ENCODE data around the gene METTL5. TPM values are rescaled to one million over a fixed set of nuclear protein-coding genes. Genes with fewer than 3 reads are reported as not detected.
"Not testable (repeated sequence)": the region's sequence is repeated elsewhere in the genome, so short reads cannot be mapped to it uniquely, and the experiment has no call there.

Gene METTL5
- total RNA-seq, 1 donor from 2014 or later: 33.2 TPM

GRCh38 chr2:169822785-169823392 is 1.8 kb downstream of the METTL5 start:
- Histone ChIP-seq H3K36me3 (peaks cover 16% of the 10 kb centered on the region), H3K9me3 (no peaks in the 10 kb centered on the region), H3K27ac (no peak overlapping the region), H3K4me3 (no peak overlapping the region), H3K27me3 (ENCODE audit: low read depth) (no peaks in the 10 kb centered on the region), H3K4me1 (peaks cover 22% of the 10 kb centered on the region)
- DNase-seq (no peak), ATAC-seq (no peak)
- intact Hi-C loops (cut with DNase I): no loop called here
- TF ChIP-seq CTCF (IDR thresholded peaks at IDR 0.05): no peak

DNA sequence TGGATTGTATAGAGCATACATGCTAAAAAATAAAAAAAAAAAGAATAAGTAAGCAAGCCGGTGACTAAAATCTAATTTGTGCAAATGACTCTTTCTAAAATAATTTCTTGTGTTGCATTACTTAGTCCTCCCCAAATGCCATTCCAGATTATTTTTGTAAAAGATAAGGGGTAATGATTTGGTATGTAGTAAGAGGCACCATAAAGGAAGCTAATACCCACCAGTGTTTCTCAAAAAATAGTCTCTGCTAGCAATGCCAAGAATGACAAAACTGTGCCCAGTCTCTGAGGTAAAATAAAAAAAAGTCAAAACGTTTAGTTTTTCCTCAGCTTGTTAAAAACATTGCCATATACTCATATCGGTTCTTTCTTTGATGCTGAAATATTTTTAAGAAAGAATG is 2.7 kb downstream of the METTL5 start:
- no peaks in the 10 kb centered on the region for H3K27me3 ChIP-seq (ENCODE audit: low read depth)
- ATAC-seq (no peak), DNase-seq (no peak)
- intact Hi-C loops (cut with DNase I): no loop called here
- no peak overlapping the region for H3K4me3 ChIP-seq
- TF ChIP-seq CTCF (IDR thresholded peaks at IDR 0.05): no peak
- H3K9me3 ChIP-seq: no peaks in the 10 kb centered on the region
- peaks cover 21% of the 10 kb centered on the region for H3K4me1 ChIP-seq
- no peak overlapping the region for H3K27ac ChIP-seq
- H3K36me3 ChIP-seq: peaks cover 20% of the 10 kb centered on the region

GRCh38 chr2:169820101-169820500 is 4.6 kb downstream of the METTL5 start:
- H3K9me3 ChIP-seq; DNase-seq; H3K27me3 ChIP-seq (ENCODE audit: low read depth); ATAC-seq; intact Hi-C loops (cut with DNase I); H3K27ac ChIP-seq; H3K4me3 ChIP-seq: not testable (repeated sequence)
- peaks cover 19% of the 10 kb centered on the region for H3K4me1 ChIP-seq
- H3K36me3 ChIP-seq: peaks cover 32% of the 10 kb centered on the region

DNA sequence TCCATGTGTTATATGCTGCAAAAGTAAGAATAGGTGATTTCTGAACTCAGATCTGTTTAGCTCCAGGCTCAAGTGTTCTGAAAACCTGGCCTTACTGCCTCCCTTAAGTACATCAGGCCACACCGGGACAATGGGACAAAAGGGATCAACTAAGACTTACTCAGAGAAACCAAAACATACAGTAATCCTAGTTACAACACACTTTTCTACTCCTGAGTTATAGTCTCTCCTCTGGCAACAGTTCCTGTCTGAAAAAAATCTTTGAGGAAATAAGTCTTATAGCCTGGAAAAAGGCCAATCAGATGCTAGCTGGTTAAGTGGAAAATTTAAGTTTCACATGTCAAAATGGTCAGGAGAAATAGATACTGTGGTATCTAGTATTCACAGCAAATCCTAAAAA is 5.6 kb downstream of the METTL5 start:
- H3K9me3 ChIP-seq: no peaks in the 10 kb centered on the region
- no peak overlapping the region for H3K27ac ChIP-seq
- no peak for TF ChIP-seq CTCF (IDR thresholded peaks at IDR 0.05)
- no peak for DNase-seq
- no peak overlapping the region for H3K4me3 ChIP-seq
- peaks cover 18% of the 10 kb centered on the region for H3K4me1 ChIP-seq
- peaks cover 41% of the 10 kb centered on the region for H3K36me3 ChIP-seq
- intact Hi-C loops (cut with DNase I): no loop called here
- ATAC-seq: no peak
- H3K27me3 ChIP-seq (ENCODE audit: low read depth): no peaks in the 10 kb centered on the region

- Histone ChIP-seq H3K9me3 (no peaks in the 10 kb centered on the region), H3K27ac (no peak overlapping the region), H3K4me3 (no peak overlapping the region), H3K36me3 (peaks cover 49% of the 10 kb centered on the region), H3K4me1 (peaks cover 9% of the 10 kb centered on the region), H3K27me3 (ENCODE audit: low read depth) (no peaks in the 10 kb centered on the region)
- no peak for DNase-seq
- no peak for ATAC-seq
- TF ChIP-seq CTCF (IDR thresholded peaks at IDR 0.05): no peak
- intact Hi-C loops (cut with DNase I): no loop called here
Measured at GRCh38 chr2:169818241-169818640, 6.5 kb downstream of the METTL5 start.

GRCh38 chr2:169817369-169817768 is 7.3 kb downstream of the METTL5 start:
- H3K27ac ChIP-seq; H3K9me3 ChIP-seq; H3K27me3 ChIP-seq (ENCODE audit: low read depth); H3K4me1 ChIP-seq; ATAC-seq; intact Hi-C loops (cut with DNase I); H3K4me3 ChIP-seq; DNase-seq: not testable (repeated sequence)
- peaks cover 58% of the 10 kb centered on the region for H3K36me3 ChIP-seq

DNA sequence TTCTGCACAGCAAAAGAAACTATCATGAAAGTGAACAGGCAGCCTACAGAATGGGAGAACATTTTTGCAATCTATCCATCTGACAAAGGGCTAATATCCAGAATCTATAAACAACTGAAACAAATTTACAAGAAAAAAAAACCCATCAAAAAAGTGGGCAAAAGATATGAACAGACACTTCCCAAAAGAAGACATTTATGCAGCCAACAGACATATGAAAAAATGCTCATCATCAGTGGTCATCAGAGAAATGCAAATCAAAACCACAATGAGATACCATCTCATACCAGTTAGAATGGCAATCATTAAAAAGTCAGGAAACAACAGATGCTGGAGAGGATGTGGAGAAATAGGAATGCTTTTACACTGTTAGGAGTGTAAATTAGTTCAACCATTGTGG is 7.7 kb downstream of the METTL5 start:
- ATAC-seq; H3K4me1 ChIP-seq; intact Hi-C loops (cut with DNase I); DNase-seq; H3K9me3 ChIP-seq; H3K27ac ChIP-seq; H3K27me3 ChIP-seq (ENCODE audit: low read depth); H3K4me3 ChIP-seq: not testable (repeated sequence)
- peaks cover 62% of the 10 kb centered on the region for H3K36me3 ChIP-seq

All from lower lobe of right lung (tissue), 2 donors.